Activated CD4-positive, alpha-beta T cell treated with anti-CD3 and anti-CD28 coated beads for 4 hours (primary cell): ENCODE measurements around the gene CMC2.

Experiments used
- DNase-seq, 2 donors: peaks; one replicate each; pipeline ENCODE4 v3.0.0-alpha.2; 2020

Gene CMC2

DNA sequence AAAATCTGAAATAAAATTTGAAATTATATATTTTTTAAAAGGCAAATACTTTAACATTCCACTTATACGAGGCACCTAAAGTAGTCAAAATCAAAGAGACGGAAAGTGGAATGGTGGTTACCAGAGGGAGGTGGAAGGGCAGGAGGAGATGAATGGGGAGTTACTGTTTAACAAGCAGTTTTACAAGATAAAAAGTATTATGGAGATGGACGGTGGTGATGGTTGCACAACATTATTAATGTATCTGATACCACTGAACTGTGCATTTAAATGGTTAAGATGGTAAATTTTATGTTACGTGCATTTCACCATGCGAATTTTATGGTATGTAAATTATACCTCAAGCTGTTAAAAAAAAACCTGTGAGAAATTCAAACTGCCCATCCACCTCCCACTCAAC is 5.4 kb downstream of the CMC2 start:
- no peak for DNase-seq

DNA sequence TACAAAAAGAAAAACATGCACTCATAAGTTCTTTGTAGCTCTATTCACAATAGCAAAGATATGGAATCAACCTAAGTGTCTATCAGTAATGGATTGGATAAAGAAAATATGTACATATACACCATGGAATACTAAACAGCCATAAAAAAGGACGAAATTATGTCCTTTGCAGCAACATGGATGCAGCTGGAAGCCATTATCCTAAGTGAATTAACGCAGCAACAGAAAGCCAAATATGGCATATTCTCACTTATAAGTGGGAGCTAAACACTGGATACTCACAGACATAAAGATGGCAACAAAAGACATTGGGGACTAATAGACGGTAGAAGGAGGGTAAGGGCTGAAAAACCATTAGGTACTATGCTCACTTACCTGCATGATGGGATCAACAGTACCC is 5.8 kb downstream of the CMC2 start:
- DNase-seq, result no peak

DNA sequence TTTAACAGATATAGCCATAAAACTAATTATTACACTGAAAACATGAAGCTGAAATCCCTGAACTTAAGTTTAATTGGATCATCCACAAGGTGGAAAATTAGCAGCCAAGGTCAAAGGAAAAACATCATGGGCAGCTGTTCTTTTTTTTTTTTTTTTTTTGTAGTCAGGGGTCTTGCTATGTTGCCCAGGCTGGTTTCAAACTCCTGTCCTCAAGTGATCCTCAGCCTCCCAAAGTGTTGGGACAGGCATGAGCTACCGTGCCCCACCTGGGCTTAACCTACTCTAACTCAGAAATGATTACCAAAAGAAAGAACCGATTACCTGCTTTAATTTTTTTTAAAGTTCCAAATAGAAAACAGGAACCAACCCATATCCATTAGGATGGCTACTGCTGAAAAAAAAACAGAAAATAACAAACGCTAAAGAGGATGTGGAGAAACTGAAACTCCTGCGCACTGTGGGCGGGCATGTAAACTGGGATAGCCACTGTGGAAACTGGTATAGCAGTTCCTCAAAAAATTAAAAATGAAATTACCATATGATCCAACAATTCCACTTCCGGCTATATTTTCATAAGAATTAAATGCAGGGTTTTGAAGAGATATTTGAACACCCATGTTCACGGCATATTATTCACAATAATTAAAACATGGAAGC is 8.6 kb downstream of the CMC2 start:
- no peak for DNase-seq

DNA sequence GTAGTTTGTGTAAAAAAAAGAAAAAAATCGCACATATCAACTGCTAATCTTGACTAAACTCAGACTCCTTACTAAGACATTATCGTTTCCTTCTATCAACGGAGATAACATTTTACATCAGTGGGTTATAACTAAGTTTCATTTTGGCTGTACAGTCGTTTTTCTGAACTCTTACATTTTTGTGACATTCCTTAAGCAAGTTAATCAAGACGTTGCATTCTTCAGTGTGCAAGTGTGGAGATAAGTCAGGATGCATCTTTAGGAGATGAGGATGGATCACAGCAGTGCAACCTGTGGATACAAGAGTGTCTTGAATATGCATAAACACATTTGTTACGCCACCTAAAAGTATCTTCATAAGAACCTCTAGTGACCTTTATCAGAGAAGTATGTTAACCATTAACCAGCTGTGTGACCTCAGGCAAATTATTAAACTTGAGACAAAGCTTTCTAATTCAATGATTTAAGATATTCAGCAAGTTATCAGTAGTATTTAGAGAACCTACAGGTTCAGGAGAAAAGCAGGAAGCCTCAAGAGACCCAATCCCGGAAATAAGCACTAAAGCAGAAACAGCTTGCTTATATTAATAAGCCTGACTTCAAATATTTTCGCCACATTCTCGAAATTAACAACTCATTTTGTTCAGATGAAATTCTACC is 9.4 kb downstream of the CMC2 start:
- no peak for DNase-seq

DNA sequence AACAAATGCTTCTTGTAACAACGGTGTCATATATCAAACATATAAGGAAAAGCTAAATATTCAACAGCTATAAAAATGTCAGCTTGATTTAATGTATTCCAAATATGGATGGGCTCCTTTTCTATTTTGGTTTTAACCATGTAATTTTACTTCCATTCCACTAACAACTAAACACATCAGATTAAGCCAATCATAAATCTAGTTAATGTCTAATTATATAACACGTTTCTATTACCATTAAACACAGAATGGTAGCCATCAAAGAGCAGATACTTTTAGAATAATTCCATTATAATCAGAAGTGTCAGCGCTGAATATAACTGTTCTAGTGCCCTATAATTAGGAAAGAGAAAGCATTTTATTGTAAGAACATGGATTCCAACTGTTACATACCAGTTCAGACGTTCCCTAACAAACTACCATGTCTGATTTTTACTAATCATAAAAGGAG is 10.0 kb downstream of the CMC2 start:
- DNase-seq, result no peak

DNA sequence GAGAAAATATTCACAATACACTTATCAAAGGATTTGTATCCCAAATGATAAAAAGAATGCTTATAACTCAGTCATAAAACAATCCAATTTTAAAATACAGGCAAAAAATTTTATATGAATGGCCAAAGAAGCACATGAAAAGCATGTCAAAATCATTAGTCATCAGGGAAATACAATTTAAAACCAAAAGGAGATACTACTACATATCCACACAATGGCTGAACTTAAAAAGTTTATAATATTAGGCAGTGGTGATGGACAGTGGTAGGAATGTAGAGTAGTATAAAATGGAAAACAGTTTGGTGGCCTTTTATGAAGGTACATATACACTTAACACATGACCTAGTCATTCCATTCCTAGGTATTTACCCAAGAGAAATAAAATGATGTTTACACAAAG is 12.2 kb downstream of the CMC2 start:
- DNase-seq, result no peak

DNA sequence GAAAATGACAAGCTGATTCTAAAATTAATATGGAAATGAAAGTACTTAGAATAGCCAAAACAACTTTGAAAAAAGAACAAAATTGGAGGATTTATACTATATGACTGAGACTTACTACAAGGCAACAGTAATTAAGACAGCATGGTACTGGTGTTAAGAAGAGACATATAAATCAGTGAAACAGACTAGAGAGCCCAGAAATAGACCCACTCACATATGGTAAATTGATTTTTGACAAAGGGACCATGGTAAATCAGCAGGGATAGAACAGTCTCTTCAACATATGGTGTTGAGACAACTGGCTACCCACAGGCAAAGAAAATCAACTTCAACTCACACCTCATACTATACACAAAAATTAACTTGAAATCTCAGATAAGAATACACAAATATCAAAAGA is 12.9 kb downstream of the CMC2 start:
- DNase-seq, result no peak

DNA sequence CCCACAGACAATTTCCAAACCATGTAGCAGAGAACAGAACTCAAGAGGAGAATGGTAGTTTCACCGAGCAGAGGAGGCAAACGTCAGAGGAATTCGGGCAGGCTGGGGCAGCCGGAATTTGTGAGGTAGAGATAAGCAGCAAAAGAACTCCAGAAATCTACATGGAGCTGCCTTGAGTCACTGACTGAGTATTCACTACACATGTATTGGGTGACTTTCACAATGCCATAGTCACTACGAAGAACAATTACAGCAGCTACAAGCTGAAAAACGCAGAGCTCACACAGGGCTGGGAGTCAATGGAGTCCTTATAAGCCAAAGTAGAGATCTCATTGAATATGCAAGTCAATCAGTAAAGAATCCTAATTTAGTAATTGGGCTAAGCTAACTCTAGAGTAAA is 13.4 kb downstream of the CMC2 start:
- no peak for DNase-seq

DNA sequence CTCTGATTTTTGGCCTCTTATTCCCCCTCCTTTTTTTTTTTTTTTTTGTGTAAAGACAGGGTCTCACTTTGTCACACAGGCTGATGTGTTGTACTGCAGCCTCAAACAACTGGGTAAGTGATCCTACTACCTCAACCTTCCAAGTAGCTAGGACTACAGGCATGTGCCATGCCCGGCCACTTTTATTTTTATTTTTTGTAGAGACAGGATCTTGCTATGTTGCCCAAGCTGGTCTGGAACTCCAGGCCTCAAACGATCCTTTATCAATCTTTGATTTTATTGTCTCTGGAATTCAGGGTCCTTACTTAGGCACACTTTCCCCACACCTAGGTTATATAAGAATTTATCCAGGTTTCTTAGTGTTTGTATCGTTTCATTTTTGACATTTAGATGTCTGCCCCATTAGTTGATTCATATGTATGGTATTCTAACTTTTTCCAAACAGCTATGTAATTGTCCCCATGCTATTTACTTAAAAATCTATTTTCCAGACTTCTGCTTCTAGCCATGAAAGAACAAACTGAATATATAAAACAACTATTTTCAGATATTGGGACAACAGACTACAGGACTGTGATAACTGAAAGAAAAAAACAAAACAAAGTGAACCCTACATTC is 13.9 kb downstream of the CMC2 start:
- no peak for DNase-seq

DNA sequence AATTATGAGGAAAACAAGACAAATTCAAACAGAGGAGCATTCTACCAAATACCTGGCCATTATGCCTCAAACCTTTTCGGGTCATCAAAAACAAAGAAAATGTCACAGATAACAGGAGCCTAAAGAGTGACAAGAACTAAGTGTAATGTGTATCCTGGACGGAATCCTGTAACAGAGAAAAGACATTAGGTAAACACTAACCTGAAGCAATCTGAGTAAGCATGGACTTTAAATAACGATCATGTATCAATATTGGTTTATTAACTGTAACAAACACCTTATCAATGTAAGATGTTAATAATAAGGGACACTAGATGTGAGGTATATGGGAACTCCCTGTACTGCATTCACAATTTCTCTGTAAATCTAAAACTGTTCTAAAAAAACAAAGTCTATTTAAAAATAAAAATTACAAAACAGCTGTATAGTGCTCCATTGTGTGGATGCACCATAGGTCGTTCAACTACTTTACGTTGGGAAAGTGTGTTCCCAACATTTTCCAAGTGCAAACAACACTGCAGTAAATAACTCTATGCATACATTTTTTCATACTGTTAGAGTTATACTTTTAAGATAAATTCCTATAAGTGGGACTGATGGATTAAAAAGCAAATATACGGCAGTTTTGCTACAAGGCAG is 14.8 kb downstream of the CMC2 start:
- no peak for DNase-seq

DNA sequence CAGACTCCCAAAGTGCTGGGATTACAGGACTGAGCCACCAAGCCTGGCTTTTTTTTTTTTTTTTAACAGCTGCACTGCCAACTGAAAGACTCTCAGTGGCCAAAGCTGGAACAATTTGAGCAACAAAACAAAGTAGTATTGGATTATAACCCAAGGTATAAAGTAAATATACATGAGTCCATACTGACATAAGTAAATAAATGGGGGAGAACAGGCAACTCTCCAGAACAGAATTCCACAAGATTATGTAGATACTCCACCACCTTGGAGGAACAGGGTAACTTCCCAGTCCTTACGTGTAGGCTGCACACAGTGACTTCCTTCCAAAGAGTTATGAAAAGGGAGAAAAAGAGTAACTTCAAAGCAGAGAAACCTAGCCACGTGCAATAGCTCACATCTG is 15.7 kb downstream of the CMC2 start:
- no peak for DNase-seq

DNA sequence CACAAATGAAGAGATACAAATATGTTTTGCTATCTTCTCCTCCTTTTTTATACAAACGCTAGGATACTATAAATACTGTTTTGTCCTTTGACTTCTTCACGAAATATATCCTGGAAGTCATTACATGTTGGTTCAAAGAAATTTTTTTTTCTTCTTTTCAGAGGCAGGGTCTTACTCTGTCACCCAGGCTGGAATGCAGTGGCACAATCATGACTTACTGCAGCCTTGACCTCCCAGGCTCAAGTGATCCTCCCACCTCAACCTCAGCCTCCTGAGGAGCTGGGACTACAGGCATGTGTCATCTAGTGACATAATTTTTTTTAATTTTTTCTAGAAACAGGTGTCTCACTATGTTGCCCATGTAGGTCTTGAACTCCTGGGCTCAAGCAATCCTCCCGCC is 16.1 kb downstream of the CMC2 start:
- no peak for DNase-seq

DNA sequence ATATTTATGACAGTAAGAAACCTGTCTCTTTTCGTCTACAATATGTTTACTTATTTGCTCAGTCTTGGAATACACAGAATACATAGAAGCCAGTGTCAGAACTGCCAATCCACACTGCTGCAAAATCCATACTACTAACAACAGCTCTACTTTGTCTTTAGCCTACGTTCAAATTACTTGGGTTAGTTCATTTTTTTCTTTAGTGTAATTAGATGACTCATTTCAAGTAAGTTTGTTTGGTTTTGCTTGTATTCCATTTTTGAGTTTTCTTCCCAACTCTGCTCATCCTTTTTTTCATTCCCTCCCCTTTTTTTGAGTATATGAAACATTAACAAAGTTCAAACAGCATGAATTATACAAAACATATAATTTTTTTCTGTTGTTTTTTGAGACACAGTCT is 16.9 kb downstream of the CMC2 start:
- no peak for DNase-seq

DNA sequence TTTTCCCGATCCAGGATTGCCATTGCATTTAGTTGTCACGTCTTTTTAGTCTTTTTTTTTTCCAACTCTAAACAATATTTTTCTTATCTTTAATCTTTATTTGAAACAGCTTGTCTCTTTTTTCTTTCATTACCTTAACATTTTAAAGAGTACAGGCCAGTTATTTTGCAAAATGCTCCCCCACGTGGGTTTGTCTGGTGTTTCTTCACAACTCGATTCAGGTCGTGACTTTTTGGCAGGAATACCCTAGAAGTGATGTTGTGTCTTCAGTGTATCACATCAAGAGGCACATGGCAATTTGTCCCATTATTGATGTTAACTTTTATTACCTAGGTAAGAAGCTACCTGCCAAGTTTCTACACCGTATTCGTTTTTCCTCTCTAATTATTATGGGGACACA is 17.9 kb downstream of the CMC2 start:
- DNase-seq, result no peak

DNA sequence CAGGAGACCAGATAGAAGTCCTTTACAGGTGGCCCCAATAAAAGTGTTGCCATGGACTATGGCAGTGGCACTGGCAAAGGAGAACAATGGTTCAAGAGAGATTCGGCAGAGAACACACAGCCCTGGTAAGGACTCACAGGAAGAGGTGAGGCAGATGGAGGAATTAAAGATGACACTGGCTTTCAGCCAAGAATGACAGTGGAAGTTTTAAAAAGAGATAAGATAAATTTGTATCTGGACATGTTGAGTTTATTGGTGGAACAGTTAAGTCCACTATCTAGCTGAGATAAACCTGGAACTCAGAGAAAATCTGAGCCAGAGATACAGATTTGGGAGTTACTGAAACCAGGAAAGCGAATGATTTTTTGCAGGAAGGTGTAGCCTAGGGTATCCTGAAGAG is 20.1 kb downstream of the CMC2 start:
- DNase-seq, result no peak

DNA sequence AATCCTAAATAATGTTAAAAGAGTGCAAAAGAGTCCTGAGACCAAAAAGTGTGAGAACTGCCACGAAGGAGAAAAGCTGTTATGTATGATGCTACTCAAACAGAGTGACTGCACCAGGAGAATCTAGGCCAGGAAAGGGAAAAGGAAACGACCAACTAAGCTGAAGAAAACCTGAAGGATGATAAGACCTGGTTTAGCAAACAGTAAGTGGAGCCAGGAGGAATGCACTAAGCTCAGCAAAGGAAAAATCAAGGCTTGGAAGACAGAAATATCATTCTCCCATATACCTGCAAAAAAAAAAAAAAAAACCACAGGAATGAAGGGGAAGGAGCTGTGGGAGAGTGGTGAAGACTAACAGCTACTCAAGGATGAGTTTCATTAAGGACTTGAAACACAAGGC is 21.1 kb downstream of the CMC2 start:
- no peak for DNase-seq

DNA sequence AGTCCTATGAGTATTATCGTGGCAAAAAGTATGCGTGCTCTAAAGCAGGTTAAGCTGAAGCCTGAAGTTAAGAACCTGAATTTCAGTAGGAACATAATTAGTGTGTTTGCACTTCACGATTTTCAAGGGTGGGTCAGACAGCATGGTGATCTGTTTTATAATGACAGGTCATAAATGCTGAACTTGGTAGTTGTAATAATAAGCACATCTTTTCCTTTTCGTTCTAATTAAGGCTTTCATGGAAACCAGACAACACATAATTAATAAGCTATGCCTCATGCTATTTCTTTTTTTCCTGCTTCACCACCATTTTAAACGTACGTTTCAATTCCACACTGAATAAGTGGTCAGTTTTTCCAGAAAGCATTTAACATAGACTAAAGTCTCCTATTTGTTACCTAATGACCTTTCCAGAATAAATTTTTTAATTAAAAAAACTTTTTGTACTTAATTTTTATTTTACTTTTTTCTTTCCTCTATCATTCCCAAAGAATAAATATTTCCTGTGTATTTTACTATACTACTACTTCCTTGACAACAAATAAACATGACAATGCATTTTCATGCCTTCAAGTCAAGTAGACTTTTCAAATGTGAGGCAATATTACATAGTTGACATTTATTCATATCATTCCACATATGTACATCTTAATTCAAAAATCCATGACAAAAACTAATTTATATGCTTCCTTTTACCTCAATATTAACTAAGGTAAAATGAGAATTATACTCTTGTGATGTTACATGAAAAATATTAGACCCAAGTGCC is 22.4 kb downstream of the CMC2 start:
- DNase-seq, result no peak

DNA sequence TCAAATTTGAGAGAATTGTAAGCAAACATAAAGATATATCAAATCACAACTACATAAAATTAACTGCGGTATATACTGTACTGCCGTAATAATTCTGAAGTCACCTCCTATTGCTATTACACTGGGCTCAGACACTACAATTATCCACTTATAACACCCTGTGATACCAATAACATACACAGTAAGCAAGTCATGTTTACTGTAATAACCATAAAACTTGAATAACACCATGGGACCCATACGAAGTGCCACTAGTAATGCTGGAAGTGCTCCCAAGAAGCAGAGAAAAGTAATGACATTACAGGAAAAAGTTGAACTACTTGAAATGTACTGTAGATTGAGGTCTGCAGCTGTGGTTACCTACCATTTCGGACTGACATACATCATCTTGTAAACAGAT is 24.0 kb downstream of the CMC2 start:
- no peak for DNase-seq

DNA sequence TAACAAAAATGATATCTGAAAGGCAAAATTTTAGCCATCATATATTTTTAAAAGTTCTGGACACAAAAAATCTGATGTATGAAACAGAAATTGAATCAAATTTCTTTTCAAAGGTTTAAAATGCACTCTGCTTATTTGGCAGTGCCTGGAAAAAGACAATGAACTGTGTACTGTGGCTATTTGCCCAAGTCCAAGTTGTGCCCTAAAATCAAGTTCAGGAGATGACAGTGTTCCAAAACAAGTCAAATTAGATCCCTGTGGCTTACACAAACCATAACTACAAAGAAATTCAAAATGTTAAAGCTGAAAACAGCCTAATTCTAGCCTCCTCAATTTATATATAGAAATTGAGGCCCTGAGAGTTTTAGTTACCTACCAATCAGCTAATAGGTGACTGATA is 25.6 kb downstream of the CMC2 start:
- DNase-seq, result no peak

DNA sequence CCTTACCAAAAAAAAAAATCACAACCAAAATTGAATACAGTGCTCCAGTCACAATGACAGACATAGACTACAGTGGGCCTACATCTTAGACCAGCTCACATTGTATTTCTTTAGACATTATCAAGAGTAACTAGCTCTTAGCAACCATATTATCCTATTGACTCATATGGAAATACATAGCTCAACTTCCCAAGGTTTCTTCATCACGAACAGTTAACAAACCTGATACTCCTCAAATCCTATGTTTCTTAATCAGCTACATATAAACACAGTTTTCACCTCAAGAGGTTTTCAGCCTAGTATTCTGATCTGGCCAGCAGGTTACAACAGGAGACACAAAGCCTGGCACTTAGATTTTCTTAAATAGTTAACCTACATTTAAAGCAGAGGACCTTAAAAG is 29.7 kb downstream of the CMC2 start:
- no peak for DNase-seq

DNA sequence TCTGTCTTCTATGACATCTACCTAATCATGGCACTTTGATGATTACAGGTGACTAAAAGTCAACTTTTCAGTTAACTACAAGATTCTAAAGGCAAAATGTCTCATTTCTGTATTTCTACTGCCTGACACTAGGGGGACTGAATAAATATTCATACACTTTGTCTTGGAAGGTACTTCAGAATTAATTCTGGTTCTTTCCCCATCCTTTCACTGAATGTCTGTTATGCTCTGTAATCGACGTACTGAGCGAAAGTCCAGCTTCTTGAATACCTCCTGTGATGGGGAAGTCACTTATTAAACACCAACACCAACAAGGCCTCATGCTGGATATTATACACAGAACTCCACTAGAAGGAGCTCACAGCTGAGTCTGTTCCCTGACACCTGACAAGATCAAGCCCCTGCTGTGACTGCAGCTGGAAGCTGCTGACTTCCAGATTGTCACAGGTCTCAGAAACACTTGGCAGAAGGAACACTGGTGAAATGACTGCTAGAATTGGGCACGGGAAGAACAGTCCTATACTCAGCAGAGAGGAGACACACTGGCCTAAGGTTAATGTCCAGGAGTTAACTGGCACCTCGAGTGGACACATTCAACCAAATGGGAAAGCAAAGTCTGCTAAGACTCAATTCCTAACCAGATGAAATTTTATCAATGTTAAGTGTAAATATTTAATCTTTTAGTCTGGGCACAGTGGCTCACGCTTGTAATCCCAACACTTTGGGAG is 31.9 kb downstream of the CMC2 start:
- DNase-seq, result no peak

DNA sequence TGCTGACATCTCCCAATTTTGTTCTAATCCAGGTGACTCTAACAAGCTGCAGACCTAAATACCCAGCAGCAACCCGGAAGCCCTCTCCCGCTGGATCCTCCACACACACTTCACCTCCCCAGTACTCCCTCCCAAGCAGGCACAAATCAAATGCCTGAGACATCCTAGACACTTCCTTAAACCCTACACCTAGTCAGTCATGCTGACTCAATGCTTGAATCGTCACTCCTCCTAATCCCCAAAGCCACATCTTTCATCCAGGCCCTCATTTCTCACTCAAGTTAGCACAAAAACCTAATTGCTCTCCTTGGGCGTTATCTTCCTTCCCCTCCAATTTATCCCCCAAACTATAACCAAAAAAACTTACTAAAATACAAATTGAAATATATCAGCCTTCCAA is 32.7 kb downstream of the CMC2 start:
- DNase-seq, result no peak

DNA sequence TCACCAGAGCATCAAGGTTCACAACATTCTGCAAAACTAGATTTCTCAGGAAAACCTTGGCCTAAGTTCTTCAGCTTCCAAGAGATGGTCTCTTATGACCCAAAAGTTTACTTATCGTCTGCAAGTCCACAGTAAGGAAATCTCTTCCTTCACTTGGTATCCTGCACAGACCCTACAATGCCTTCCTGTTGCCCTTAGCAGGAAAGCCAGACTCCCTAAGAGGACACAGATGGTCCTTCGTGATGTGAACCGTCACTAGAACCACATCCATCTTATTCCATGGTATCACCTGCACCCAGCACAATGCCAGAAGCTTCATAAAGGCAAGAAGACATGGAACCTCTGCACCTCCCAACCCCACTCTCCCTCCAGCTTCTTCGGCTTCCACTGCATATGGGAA is 34.1 kb downstream of the CMC2 start:
- DNase-seq, result no peak
